Camera-type eye (tissue), 1 donor: Measurements from ENCODE around the gene SUMF2. TPM values are rescaled to one million over a fixed set of nuclear protein-coding genes. Genes with fewer than 3 reads are reported as not detected.

Experiments
- total RNA-seq: library from RNA; depleted of rRNA; stranded (reverse); fragments of >200 nt; gene quantifications from one replicate; pipeline ENCODE4 v1.2.3, GENCODE V29; 2014

The SUMF2 gene
- total RNA-seq: 68.6 TPM

GRCh38 chr7:56063882-56064625 lies at the start of gene SUMF2:
TSS of gene SUMF2 (plus strand) at chr7:56064286. CDS start at chr7:56064312, 26 bp downstream.

GRCh38 chr7:56051339-56052191 lies 12.5 kb upstream of the SUMF2 start, which contains the start of the genes CCT6A and PSPH:
TSS of gene CCT6A (plus strand) at chr7:56051765. CDS start at chr7:56051849, 84 bp downstream.
TSS of gene PSPH (minus strand) at chr7:56051444. CDS start at chr7:56021212, 30,232 bp downstream.

GRCh38 chr7:56092789-56093531 lies 28.9 kb downstream of the SUMF2 start, which contains the start of gene PHKG1:
TSS of gene PHKG1 (minus strand) at chr7:56092952. CDS start at chr7:56088941, 4,011 bp downstream.

DNA sequence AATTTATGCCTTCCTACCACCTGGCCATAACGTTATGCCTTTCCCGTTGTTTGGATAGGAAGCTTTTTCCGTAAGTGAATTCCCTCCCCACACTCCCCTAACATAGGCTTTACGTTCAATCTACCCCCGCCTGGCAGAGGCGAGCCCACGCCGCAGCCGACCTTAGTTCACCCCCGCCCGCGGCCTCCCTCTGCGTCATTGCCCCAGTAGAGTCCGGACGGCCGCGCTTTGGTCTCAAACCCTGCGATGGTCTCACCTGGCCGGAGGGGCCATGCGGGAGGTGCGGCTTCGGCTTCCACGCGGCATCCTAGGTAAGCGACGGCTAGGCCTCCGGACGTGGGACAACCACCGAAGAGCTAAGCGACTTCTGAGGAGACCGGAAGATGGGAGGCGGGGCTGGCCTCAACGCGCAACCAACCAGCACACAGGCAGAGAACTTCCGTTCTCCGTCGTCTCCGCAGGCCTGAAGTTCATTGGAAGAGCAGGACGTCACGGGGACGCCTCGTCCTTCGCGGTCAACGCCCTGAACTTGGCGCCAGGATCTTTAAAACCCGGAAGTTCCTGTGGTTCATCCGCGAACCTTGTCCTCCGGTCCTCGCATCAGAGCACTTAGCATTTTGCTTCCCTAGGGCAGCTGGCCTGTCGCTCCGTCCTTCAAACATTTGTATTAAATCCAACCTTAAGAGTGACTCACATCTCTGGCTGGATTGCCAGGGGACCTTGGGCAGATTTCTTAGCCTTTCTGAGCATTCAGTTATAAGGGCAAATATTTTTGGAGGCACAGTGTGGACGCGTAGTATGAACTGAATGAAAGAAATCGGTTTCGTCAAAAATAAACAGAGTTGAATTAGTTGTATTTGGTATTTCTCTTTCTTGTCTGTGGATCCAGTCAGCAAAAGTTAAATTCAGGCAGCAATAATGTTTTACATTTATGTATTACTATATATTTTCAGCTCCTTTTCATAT lies 42.3 kb downstream of the SUMF2 start, which contains the start of gene CHCHD2:
Gene CHCHD2 (minus strand): TSS at position 369 of the 966 bp plus-strand sequence. CDS start 63 bp downstream, at position 306.

GRCh38 chr7:56115852-56116538 lies 51.9 kb downstream of the SUMF2 start, which contains the start of gene NUPR2:
TSS of gene NUPR2 (minus strand) at chr7:56116417. CDS start at chr7:56116314, 103 bp downstream.

Other genes with a start within 250 kb of the SUMF2 start
- gene SEPTIN14, start 201.5 kb upstream of the SUMF2 start, total RNA-seq: not detected
- gene ZNF713, start 176.8 kb upstream of the SUMF2 start, total RNA-seq: 38.8 TPM
- 8.9 TPM for gene MRPS17, start 112.4 kb upstream of the SUMF2 start, total RNA-seq
- gene NIPSNAP2, start 99.7 kb upstream of the SUMF2 start, total RNA-seq: 78.8 TPM
- 31.1 TPM for gene PSPH, start 12.8 kb upstream of the SUMF2 start, total RNA-seq
- 117 TPM for gene CCT6A, start 12.5 kb upstream of the SUMF2 start, total RNA-seq
- gene PHKG1, start 28.7 kb downstream of the SUMF2 start, total RNA-seq: 4.7 TPM
- gene CHCHD2, start 42.2 kb downstream of the SUMF2 start, total RNA-seq: 166 TPM
- not detected for gene NUPR2, start 52.1 kb downstream of the SUMF2 start, total RNA-seq